Suprapubic skin (tissue), 4 donors: ENCODE results near the gene CREB5. TPM values are rescaled to one million over a fixed set of nuclear protein-coding genes. Genes with fewer than 3 reads are reported as not detected.

Experiments used
- DNase-seq, 2 donors: peaks; one replicate each; pipeline ENCODE4 v3.0.0-alpha.2; 2019; ENCODE audit warnings: low spot score in 2 of 2
- H3K27ac ChIP-seq: fragments of 200-600 bp; sonication (generic); one replicate; pipeline ENCODE4 v1.5.1; 2019
- H3K27me3 ChIP-seq: fragments of 200-600 bp; sonication (generic); one replicate; pipeline ENCODE4 v1.5.1; 2019
- H3K36me3 ChIP-seq: fragments of 200-600 bp; sonication (generic); one replicate; pipeline ENCODE4 v1.5.1; 2019
- H3K4me1 ChIP-seq: fragments of 200-600 bp; sonication (generic); one replicate; pipeline ENCODE4 v1.5.1; 2019
- H3K4me3 ChIP-seq: fragments of 200-600 bp; sonication (generic); one replicate; pipeline ENCODE4 v1.5.1; 2019; ENCODE audit warnings: mild to moderate bottlenecking
- H3K9me3 ChIP-seq: fragments of 200-600 bp; sonication (generic); one replicate; pipeline ENCODE4 v1.5.1; 2019
- EP300 ChIP-seq: sonication (generic); formaldehyde crosslinking; IDR thresholded peaks from one replicate; pipeline ENCODE4 v1.6.1; 2017; ENCODE audit warnings: antibody characterized with exemption
- POLR2A ChIP-seq, 2 donors: fragments of 450-650 bp; IDR thresholded peaks; one replicate each; pipeline ENCODE4 v1.6.1; 2017; ENCODE audit warnings: antibody characterized with exemption in 2 of 2, mild to moderate bottlenecking in 2 of 2, moderate library complexity in 2 of 2
- POLR2AphosphoS5 ChIP-seq, 3 donors: sonication (generic); formaldehyde crosslinking; IDR thresholded peaks; one replicate each; pipeline ENCODE4 v1.6.1; 2017; ENCODE audit warnings: antibody characterized with exemption in 3 of 3
- WGBS: methylation state at CpG from one replicate; pipeline ENCODE4 v1.1.5; 2018; 5-methylcytosine and 5-hydroxymethylcytosine counted together
- total RNA-seq, 4 donors: library from RNA; depleted of rRNA; stranded (reverse); fragments of >200 nt; gene quantifications; one replicate each; pipeline ENCODE4 v1.1.0, GENCODE V29; 2016
- TF ChIP-seq, protein P1 (sequence below), 2 donors: fragments of 200-600 bp in 1 of 2; fragments of 450-650 bp in 1 of 2; sonication (generic) in 1 of 2; IDR thresholded peaks; one replicate each; pipeline ENCODE4 v1.5.1; 2016 to 2019; ENCODE audit warnings: antibody characterized with exemption in 2 of 2, mild to moderate bottlenecking in 1 of 2, moderate library complexity in 1 of 2

The CREB5 gene
- total RNA-seq, 4 donors from 2014 or later, result 6.2 to 12.1 (median 10.0) TPM

DNA sequence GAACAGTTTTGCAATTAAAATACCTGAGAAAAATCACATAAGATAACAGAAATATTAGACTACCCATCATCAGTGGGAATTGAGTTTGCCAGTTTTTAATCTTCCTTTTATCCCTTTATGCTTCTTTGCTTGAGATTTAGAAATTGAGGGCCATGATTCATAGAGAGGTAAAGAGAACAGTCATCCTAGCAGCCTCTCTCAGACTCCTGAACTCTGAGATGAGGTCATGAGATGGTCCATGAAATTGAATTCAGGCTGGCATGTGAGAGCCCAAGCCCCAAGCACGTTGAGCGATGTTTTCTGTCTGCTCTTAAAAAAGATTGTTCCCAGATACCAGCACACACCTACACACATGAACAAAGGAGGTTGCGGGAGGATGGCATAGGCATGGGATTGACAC, 91.1 kb downstream of the CREB5 start:
- Histone ChIP-seq H3K27me3 (no peaks in the 10 kb centered on the region), H3K27ac (no peak overlapping the region), H3K9me3 (no peaks in the 10 kb centered on the region), H3K4me3 (no peak overlapping the region), H3K4me1 (no peaks in the 10 kb centered on the region), H3K36me3 (no peaks in the 10 kb centered on the region)
- no peak for DNase-seq
- TF ChIP-seq, protein P1, sequence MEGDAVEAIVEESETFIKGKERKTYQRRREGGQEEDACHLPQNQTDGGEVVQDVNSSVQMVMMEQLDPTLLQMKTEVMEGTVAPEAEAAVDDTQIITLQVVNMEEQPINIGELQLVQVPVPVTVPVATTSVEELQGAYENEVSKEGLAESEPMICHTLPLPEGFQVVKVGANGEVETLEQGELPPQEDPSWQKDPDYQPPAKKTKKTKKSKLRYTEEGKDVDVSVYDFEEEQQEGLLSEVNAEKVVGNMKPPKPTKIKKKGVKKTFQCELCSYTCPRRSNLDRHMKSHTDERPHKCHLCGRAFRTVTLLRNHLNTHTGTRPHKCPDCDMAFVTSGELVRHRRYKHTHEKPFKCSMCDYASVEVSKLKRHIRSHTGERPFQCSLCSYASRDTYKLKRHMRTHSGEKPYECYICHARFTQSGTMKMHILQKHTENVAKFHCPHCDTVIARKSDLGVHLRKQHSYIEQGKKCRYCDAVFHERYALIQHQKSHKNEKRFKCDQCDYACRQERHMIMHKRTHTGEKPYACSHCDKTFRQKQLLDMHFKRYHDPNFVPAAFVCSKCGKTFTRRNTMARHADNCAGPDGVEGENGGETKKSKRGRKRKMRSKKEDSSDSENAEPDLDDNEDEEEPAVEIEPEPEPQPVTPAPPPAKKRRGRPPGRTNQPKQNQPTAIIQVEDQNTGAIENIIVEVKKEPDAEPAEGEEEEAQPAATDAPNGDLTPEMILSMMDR (IDR thresholded peaks at IDR 0.05), result no peak
- TF ChIP-seq POLR2AphosphoS5 (IDR thresholded peaks at IDR 0.05) (no peak), POLR2A (IDR thresholded peaks at IDR 0.05) (no peak), EP300 (no peak)
- 79% methylated on average over 3 of the region's 3 CpGs for WGBS

DNA sequence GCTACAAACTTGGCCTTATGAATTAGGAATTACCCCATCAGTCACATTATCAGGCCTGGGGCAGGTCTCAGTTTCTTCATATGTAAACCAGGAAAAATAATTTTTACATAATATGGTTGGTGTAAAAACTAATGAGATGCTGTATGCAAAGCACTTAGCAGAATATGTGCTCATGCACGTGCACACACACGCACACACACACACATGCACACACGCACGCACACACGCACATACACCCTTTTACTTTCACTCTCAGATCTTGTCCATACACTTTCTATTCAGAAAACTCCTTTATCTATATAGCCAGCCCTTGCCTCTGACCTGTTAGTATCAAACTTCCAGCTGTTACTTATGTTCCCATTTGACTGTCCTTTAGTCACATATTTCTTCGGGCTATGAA, 92.7 kb downstream of the CREB5 start:
- Histone ChIP-seq H3K4me1 (no peaks in the 10 kb centered on the region), H3K4me3 (no peak overlapping the region), H3K36me3 (no peaks in the 10 kb centered on the region), H3K27ac (no peak overlapping the region), H3K9me3 (no peaks in the 10 kb centered on the region), H3K27me3 (no peaks in the 10 kb centered on the region)
- TF ChIP-seq, protein P1 (IDR thresholded peaks at IDR 0.05), result no peak
- no peak for TF ChIP-seq EP300
- no peak for TF ChIP-seq POLR2AphosphoS5 (IDR thresholded peaks at IDR 0.05)
- TF ChIP-seq POLR2A (IDR thresholded peaks at IDR 0.05), result no peak
- WGBS, result 92% methylated on average over 6 of the region's 6 CpGs
- no peak for DNase-seq

DNA sequence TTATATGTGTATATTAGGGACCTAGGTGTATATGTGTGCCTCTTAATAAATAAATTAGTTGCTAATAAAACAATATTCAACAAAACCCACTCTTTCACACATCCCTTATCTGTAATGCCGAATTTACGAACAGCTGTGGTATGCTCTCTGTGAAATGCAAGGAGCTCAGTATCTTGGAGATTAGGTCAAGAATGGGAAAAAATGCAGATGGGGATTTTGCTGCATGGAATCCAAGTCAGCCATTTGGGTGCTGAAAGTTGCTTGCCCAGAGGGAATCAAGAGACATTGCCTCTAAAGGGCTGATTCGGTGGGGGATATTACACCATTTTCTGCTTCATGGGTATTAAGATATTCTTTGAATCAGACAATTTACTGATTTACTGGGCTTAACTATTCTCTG, 93.5 kb downstream of the CREB5 start:
- Histone ChIP-seq H3K9me3 (no peaks in the 10 kb centered on the region), H3K4me3 (no peak overlapping the region), H3K27me3 (no peaks in the 10 kb centered on the region), H3K4me1 (no peaks in the 10 kb centered on the region), H3K36me3 (no peaks in the 10 kb centered on the region), H3K27ac (no peak overlapping the region)
- DNase-seq, result no peak
- TF ChIP-seq, protein P1 (IDR thresholded peaks at IDR 0.05), result no peak
- TF ChIP-seq POLR2A (IDR thresholded peaks at IDR 0.05) (no peak), POLR2AphosphoS5 (IDR thresholded peaks at IDR 0.05) (no peak), EP300 (no peak)
- 76% methylated on average over 3 of the region's 3 CpGs for WGBS

DNA sequence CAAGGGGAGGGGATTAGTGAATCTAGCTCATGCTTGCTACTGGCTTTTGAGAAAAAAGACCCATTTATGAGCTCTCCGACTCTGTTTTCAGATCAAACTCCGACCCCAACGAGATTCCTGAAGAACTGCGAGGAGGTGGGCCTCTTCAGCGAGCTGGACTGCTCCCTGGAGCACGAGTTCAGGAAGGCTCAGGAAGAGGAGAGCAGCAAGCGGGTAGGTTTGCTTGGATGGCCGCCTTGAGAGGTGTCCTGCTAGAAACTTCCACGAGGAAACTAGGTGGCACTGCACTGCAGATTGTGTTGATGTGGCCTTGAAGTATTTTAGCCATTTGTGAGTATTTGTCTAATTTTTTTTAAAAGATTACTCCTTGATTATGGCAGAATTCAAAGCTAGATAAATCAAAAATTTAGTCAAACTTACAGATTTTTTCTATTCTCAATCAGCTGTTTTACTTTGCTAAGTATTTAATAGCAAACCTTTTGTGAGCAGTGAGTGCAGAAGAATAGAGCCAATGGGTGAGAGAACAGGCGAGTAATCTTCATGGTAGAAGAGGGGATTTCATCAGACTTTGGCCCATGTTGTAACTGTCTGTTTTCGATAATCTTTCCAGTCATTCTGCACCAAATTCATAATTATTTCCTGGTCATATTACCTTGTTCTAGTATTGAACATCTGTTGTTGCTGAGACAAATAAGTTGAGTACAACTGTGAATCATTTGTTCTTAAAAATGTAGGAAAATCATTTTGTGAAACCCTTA, 95.4 kb downstream of the CREB5 start:
- Histone ChIP-seq H3K27ac (no peak overlapping the region), H3K27me3 (no peaks in the 10 kb centered on the region), H3K9me3 (no peaks in the 10 kb centered on the region), H3K4me3 (no peak overlapping the region), H3K36me3 (no peaks in the 10 kb centered on the region), H3K4me1 (no peaks in the 10 kb centered on the region)
- WGBS, result 87% methylated on average over 11 of the region's 11 CpGs
- DNase-seq, result no peak
- TF ChIP-seq POLR2A (IDR thresholded peaks at IDR 0.05) (no peak), POLR2AphosphoS5 (IDR thresholded peaks at IDR 0.05) (no peak), EP300 (no peak)
- TF ChIP-seq, protein P1 (IDR thresholded peaks at IDR 0.05), result no peak

DNA sequence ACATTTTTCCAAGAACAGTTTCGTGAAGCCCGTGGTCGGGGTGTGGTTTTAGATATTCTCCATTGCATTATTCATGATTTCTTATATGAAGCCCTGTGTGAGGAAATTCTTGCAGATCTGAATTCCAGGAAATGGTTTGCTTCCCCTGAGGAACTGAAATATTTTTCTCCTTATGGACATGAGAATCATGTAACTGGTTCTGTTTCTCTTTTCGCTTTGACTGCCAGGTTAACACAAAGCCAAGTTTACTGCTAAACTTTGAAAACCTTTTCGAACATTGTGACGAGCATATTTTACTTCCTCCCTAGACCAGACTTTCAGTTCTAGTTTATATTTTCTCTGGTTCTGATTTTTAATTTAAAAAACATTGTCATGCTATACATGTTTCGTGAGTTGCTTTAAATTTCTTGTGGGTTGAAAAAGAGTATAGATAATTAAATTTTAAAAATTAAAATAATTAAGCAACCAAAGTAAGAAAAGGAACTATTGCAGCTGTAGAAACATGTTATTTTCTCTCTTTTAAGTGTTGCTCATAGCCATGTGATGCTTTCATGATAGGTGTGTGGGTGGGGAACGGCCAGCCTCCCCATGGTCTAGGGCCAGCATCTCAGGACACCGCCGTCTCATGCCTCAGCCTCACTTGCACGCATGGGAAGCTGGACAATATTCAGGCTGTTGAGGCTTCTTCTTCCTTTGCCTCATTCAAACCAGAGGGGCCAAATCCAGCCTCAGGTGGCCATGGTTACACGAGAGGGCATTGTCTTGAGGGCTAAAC, 97.1 kb downstream of the CREB5 start:
- H3K36me3 ChIP-seq, result no peaks in the 10 kb centered on the region
- H3K27ac ChIP-seq, result no peak overlapping the region
- no peak for TF ChIP-seq POLR2A (IDR thresholded peaks at IDR 0.05)
- no peak for TF ChIP-seq POLR2AphosphoS5 (IDR thresholded peaks at IDR 0.05)
- TF ChIP-seq EP300, result no peak
- TF ChIP-seq, protein P1 (IDR thresholded peaks at IDR 0.05), result no peak
- H3K27me3 ChIP-seq, result no peaks in the 10 kb centered on the region
- H3K4me1 ChIP-seq, result no peaks in the 10 kb centered on the region
- 70% methylated on average over 12 of the region's 12 CpGs for WGBS
- DNase-seq, result no peak
- no peaks in the 10 kb centered on the region for H3K9me3 ChIP-seq
- H3K4me3 ChIP-seq, result no peak overlapping the region
